Body of pancreas (tissue), 4 donors: ENCODE data around the gene CASP4. TPM values are rescaled to one million over a fixed set of nuclear protein-coding genes. Genes with fewer than 3 reads are reported as not detected.
A peak's percentile ranks its signal among the peaks of the same experiment; 100 is the strongest.

Experiments
- ATAC-seq: fragments of 150-250 bp; one replicate; pipeline ENCODE4 v1.9.1; 2016
- DNase-seq, 4 donors: peaks; one replicate each; pipeline ENCODE4 v3.0.0-alpha.2; 2019
- H3K27ac ChIP-seq, 4 donors: fragments of 200-600 bp; sonication (generic); 1 replicate in 3 of 4; 2 replicates in 1 of 4; pipeline versions ENCODE4 v1.5.1 to v1.6.1; 2016 to 2019; ENCODE audit warnings: mild to moderate bottlenecking in 1 of 4, mixed read lengths in 1 of 4, moderate library complexity in 1 of 4
- H3K27me3 ChIP-seq, 2 donors: fragments of 200-600 bp; sonication (generic); one replicate each; pipeline ENCODE4 v1.6.0; 2016; ENCODE audit warnings: mild to moderate bottlenecking in 1 of 2
- H3K36me3 ChIP-seq, 2 donors: fragments of 200-600 bp; sonication (generic); replicated peaks in 1 of 2; 2 replicates each; pipeline ENCODE4 v1.5.1; 2016; ENCODE audit warnings: low read depth in 2 of 2; ENCODE audit not compliant: insufficient read depth in 1 of 2
- H3K4me1 ChIP-seq: fragments of 200-600 bp; sonication (generic); one replicate; pipeline ENCODE4 v1.6.0; 2016
- H3K4me3 ChIP-seq, 2 donors: fragments of 200-600 bp; sonication (generic); 1 replicate in 1 of 2; 2 replicates in 1 of 2; pipeline ENCODE4 v1.5.1; 2016 to 2019
- H3K9me3 ChIP-seq, 3 donors: fragments of 200-600 bp; sonication (generic); 1 replicate in 2 of 3; 2 replicates in 1 of 3; pipeline ENCODE4 v1.5.1; 2016
- CTCF ChIP-seq, 7 experiments: fragments of 450-650 bp in 4 of 7; fragments of 200-600 bp in 3 of 7; sonication (generic) in 3 of 7; IDR thresholded peaks; one replicate each; pipeline ENCODE4 v1.5.1; 2016 to 2019; ENCODE audit warnings: antibody characterized with exemption in 7 of 7
- POLR2A ChIP-seq, 3 donors: fragments of 450-650 bp; IDR thresholded peaks; one replicate each; pipeline ENCODE4 v1.6.1; 2016; ENCODE audit warnings: antibody characterized with exemption in 3 of 3, mild to moderate bottlenecking in 2 of 3
- WGBS, 2 donors: methylation state at CpG; one replicate each; pipeline ENCODE4 v1.1.5; 2017; 5-methylcytosine and 5-hydroxymethylcytosine counted together
- intact Hi-C: fragments of 100-400 bp; cut with DNase I; formaldehyde crosslinking; loops from one replicate; pipeline ENCODE4 v1.15.1; 2023
- total RNA-seq, 2 donors: library from RNA; depleted of rRNA; stranded (reverse); fragments of >200 nt; gene quantifications; one replicate each; pipeline ENCODE4 v1.1.0, GENCODE V29; 2016

Gene CASP4
- total RNA-seq, 2 donors from 2014 or later = 39.9 to 61.0 TPM

- no peaks in the 10 kb centered on the region for H3K9me3 ChIP-seq
- no peak overlapping the region for H3K4me3 ChIP-seq
- H3K4me1 ChIP-seq = no peaks in the 10 kb centered on the region
- DNase-seq (peak in 2 of 4 donors; percentile 9 to 26), ATAC-seq (peak; percentile 18)
- H3K27ac ChIP-seq = no peak overlapping the region
- no peaks in the 10 kb centered on the region for H3K27me3 ChIP-seq
- TF ChIP-seq CTCF (IDR thresholded peaks at IDR 0.05) = peak in 6 of 7 experiments; percentile 17 to 54 (median 32)
- TF ChIP-seq POLR2A (IDR thresholded peaks at IDR 0.05) = no peak
- 75 to 76% methylated on average over 7 of the region's 7 CpGs for WGBS, 2 donors
- intact Hi-C loops = no loop called here
- H3K36me3 ChIP-seq = no peaks in the 10 kb centered on the region
Measured at GRCh38 chr11:105000797-105001196, 32.4 kb upstream of the CASP4 start.

DNA sequence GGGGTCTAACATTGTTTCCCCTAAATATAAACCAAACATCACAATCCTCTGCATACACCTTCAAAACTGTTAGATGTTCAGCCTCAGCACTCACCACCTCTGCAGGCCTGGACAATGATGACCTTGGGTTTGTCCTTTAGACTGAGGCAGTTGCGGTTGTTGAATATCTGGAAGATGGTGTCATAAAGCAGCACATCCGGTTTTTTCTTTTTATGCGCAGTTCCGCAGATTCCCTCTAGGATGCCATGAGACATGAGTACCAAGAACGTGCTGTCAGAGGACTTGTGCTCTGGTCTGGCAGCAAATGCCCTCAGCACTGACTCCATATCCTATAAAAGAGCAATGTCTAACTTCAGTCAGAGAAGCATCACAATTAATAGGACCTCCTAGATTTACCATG is 31.8 kb upstream of the CASP4 start:
- H3K9me3 ChIP-seq = no peaks in the 10 kb centered on the region
- no peak for ATAC-seq
- intact Hi-C loops = no loop called here
- no peaks in the 10 kb centered on the region for H3K4me1 ChIP-seq
- H3K36me3 ChIP-seq = no peaks in the 10 kb centered on the region
- DNase-seq = no peak
- TF ChIP-seq CTCF (IDR thresholded peaks at IDR 0.05) (no peak), POLR2A (IDR thresholded peaks at IDR 0.05) (no peak)
- 82 to 83% methylated on average over 5 of the region's 5 CpGs for WGBS, 2 donors
- no peak overlapping the region for H3K27ac ChIP-seq
- H3K27me3 ChIP-seq = no peaks in the 10 kb centered on the region
- no peak overlapping the region for H3K4me3 ChIP-seq

DNA sequence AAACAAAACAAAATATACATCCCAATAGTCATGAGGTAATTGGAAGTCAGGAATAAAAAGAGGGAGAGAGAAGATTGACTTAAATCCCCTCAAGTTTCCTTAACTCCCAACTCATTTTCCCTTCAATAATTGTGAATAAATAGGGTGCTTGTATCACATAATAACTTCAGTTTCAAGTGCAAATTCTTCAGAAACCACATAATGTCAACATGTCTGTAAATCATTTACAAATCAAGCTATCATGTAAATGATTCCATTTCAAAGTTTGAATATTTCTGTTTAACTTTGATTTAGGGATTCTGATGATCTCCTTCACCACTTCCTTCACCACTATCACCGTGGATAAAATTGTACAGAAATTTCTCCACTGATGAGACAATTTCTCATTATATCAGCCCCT is 31.3 kb upstream of the CASP4 start:
- 60 to 67% methylated on average over 1 of the region's 1 CpG for WGBS, 2 donors
- no peaks in the 10 kb centered on the region for H3K27me3 ChIP-seq
- intact Hi-C loops = no loop called here
- H3K4me1 ChIP-seq = no peaks in the 10 kb centered on the region
- no peak for TF ChIP-seq POLR2A (IDR thresholded peaks at IDR 0.05)
- no peak for TF ChIP-seq CTCF (IDR thresholded peaks at IDR 0.05)
- no peaks in the 10 kb centered on the region for H3K9me3 ChIP-seq
- H3K4me3 ChIP-seq = no peak overlapping the region
- ATAC-seq (no peak), DNase-seq (no peak)
- H3K36me3 ChIP-seq = no peaks in the 10 kb centered on the region
- H3K27ac ChIP-seq = no peak overlapping the region

DNA sequence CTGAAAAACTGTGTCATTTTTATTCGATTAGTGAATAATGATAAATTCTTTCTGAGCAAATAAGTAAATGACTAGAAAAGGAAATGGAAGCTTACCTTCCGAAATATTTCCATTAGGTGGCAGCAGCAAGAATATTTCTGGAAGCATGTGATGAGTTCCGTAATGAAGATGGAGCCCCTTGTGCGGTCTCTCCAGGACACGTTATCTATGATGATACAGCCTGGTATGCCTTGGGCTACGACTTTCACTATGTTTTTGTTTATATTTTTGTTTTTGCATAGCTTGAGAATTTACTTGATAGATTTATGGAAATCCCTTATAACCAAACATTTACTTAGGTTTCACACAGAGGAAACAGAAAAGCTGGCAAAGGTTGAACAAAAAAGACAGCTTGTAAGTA is 28.9 kb upstream of the CASP4 start:
- TF ChIP-seq POLR2A (IDR thresholded peaks at IDR 0.05) = no peak
- TF ChIP-seq CTCF (IDR thresholded peaks at IDR 0.05) = peak in 4 of 7 experiments; percentile 7 to 31 (median 12)
- intact Hi-C loops = no loop called here
- ATAC-seq (no peak), DNase-seq (no peak)
- Histone ChIP-seq H3K4me1 (peaks cover under 1% of the 10 kb centered on the region), H3K27ac (no peak overlapping the region), H3K27me3 (no peaks in the 10 kb centered on the region), H3K36me3 (no peaks in the 10 kb centered on the region), H3K9me3 (no peaks in the 10 kb centered on the region), H3K4me3 (no peak overlapping the region)
- 48 to 51% methylated on average over 6 of the region's 6 CpGs for WGBS, 2 donors

DNA sequence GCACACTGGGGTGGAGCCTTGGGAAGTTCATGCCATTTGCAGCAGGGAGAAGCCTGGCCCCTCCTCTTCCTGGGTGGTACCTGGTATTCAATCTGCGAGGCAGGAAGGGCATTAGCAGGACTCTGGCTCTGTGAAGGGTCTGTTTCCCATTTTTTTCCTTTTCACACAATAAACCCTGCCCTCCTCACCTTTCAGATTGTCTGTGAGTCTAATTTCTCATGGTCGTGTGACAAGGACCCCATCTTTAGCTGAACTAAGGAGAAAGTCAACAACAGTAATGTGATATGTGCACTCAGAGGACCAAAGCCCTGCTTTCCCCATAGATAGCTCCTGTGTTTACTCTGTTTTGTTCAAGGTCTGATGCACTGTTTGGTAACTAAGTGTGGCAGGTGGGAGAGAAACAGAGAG is 26.6 kb upstream of the CASP4 start:
- H3K27me3 ChIP-seq = no peaks in the 10 kb centered on the region
- no peaks in the 10 kb centered on the region for H3K9me3 ChIP-seq
- intact Hi-C loops = no loop called here
- no peak for TF ChIP-seq POLR2A (IDR thresholded peaks at IDR 0.05)
- TF ChIP-seq CTCF (IDR thresholded peaks at IDR 0.05) = no peak
- no peaks in the 10 kb centered on the region for H3K36me3 ChIP-seq
- ATAC-seq = no peak
- DNase-seq = no peak
- no peak overlapping the region for H3K4me3 ChIP-seq
- whole genome bisulfite sequencing, 2 donors = 32 to 54% methylated on average over 2 of the region's 2 CpGs
- H3K4me1 ChIP-seq = peaks cover 5% of the 10 kb centered on the region
- H3K27ac ChIP-seq = no peak overlapping the region
